GM12878 (cell line): ENCODE data around the gene PPDPF. TPM values are rescaled to one million over a fixed set of nuclear protein-coding genes. Genes with fewer than 3 reads are reported as not detected.

Source experiments
- ATAC-seq: fragments of 200-7000 bp; cut with Tn5 transposase; 3 replicates; pipeline ENCODE4 v1.9.1; 2020; ENCODE audit warnings: mild to moderate bottlenecking, moderate library complexity
- Bru-seq: library from RNA; stranded (reverse); fragments of 400-500 nt; gene quantifications from one replicate; lab custom pipeline; 2021; lab: Mats Ljungman, UMichigan
- BruChase-seq, 2 experiments: library from RNA; stranded (reverse); fragments of 400-500 nt; gene quantifications; one replicate each; lab custom pipeline; 2021; lab: Mats Ljungman, UMichigan
- BruUV-seq: library from RNA; stranded (reverse); fragments of 400-500 nt; replicated peaks from 2 replicates; lab custom pipeline; 2021; lab: Mats Ljungman, UMichigan
- CTCF ChIA-PET: fragments of 300-600 bp; sonication (Branson Sonifier 250); formaldehyde crosslinking; extraction: SDS; loops from one replicate; lab custom pipeline; 2021; ENCODE audit warnings: inconsistent platforms; lab: Yijun Ruan, JAX
- POLR2A ChIA-PET: fragments of 350-600 bp; formaldehyde crosslinking; extraction: SDS; loops from one replicate; lab custom pipeline; 2021; ENCODE audit warnings: inconsistent platforms; lab: Charles Lee
- RAD21 ChIA-PET: fragments of 300-600 bp; sonication (Branson Sonifier 250); formaldehyde crosslinking; loops from one replicate; lab custom pipeline; 2023; ENCODE audit warnings: antibody characterized with exemption; ENCODE audit not compliant: unreplicated experiment; lab: Charles Lee
- SMC1A ChIA-PET: fragments of 300-600 bp; sonication (Branson Sonifier 250); formaldehyde crosslinking; loops from one replicate; lab custom pipeline; 2023; ENCODE audit not compliant: unreplicated experiment, uncharacterized antibody; lab: Charles Lee
- DNase-seq: peaks from one replicate; pipeline ENCODE4 v3.0.0-alpha.2; 2011; ENCODE audit warnings: low read depth, low spot score
- FAIRE-seq: peaks from 3 replicates; lab custom pipeline; 2011; peaks lifted over from hg19 to GRCh38; lab: Jason Lieb, UNC
- H2AFZ ChIP-seq: 2 replicates; pipeline ENCODE4 v1.6.0; 2011; ENCODE audit warnings: low read depth, low read length, control low read depth; ENCODE audit not compliant: control insufficient read depth
- H3K27ac ChIP-seq: 2 replicates; pipeline ENCODE4 v1.5.1; 2011; ENCODE audit warnings: control low read depth; ENCODE audit not compliant: control insufficient read depth, insufficient read depth
- H3K27me3 ChIP-seq, 2 experiments: replicated peaks in 1 of 2; 2 replicates each; pipeline versions ENCODE4 v1.6.0 to v1.6.1; 2011; ENCODE audit warnings: low read length in 1 of 2; ENCODE audit not compliant: control insufficient read depth in 2 of 2, insufficient read depth in 2 of 2
- H3K36me3 ChIP-seq, 2 experiments: 2 replicates each; pipeline ENCODE4 v1.5.1; 2011; ENCODE audit warnings: low read length in 1 of 2; ENCODE audit not compliant: control insufficient read depth in 2 of 2, insufficient read depth in 2 of 2
- H3K4me1 ChIP-seq: 2 replicates; pipeline ENCODE4 v1.6.1; 2011; ENCODE audit warnings: mild to moderate bottlenecking, low read length, moderate library complexity, mixed read lengths; ENCODE audit not compliant: control insufficient read depth, insufficient read depth
- H3K4me2 ChIP-seq: 2 replicates; pipeline ENCODE4 v1.6.0; 2011; ENCODE audit warnings: control low read depth; ENCODE audit not compliant: control insufficient read depth, insufficient read depth
- H3K4me3 ChIP-seq: fragments of 200-600 bp; sonication (generic); 2 replicates; pipeline ENCODE4 v1.5.1; 2016
- H3K79me2 ChIP-seq: 2 replicates; pipeline ENCODE4 v1.6.0; 2011; ENCODE audit warnings: low read length; ENCODE audit not compliant: control insufficient read depth, insufficient read depth
- H3K9ac ChIP-seq: 2 replicates; pipeline ENCODE4 v1.8.0; 2011; ENCODE audit warnings: low read length, control low read depth, mixed read lengths; ENCODE audit not compliant: control insufficient read depth, insufficient read depth
- H3K9me3 ChIP-seq: replicated peaks from 3 replicates; pipeline ENCODE4 v1.5.1; 2011; ENCODE audit warnings: mild to moderate bottlenecking, low read length; ENCODE audit not compliant: control insufficient read depth, insufficient read depth
- H4K20me1 ChIP-seq: 2 replicates; pipeline ENCODE4 v1.6.0; 2011; ENCODE audit not compliant: control insufficient read depth, insufficient read depth
- BHLHE40 ChIP-seq, 2 experiments: fragments of 450-650 bp in 1 of 2; IDR thresholded peaks; 2 replicates each; pipeline ENCODE4 v1.6.1; 2011 to 2017; ENCODE audit warnings: low read depth in 2 of 2, borderline replicate concordance in 1 of 2, improper control_type of control experiment in 1 of 2, low read length in 1 of 2, mild to moderate bottlenecking in 1 of 2
- BRCA1 ChIP-seq: IDR thresholded peaks from 2 replicates; pipeline ENCODE4 v1.6.1; 2011; ENCODE audit warnings: low read depth, low read length, improper control_type of control experiment
- CBX3 ChIP-seq: fragments of 200-600 bp; sonication (generic); IDR thresholded peaks from 2 replicates; pipeline ENCODE4 v1.6.1; 2016; ENCODE audit warnings: low read depth, borderline replicate concordance
- CREB1 ChIP-seq: IDR thresholded peaks from 2 replicates; pipeline ENCODE4 v1.6.1; 2012; ENCODE audit warnings: low read depth, mild to moderate bottlenecking, inconsistent platforms
- CREM ChIP-seq: IDR thresholded peaks from 2 replicates; pipeline ENCODE4 v1.6.1; 2014; ENCODE audit warnings: antibody characterized with exemption, low read depth
- EGR1 ChIP-seq, 2 experiments: IDR thresholded peaks; 1 replicate in 1 of 2; 2 replicates in 1 of 2; pipeline ENCODE4 v1.6.1; 2011 to 2012; ENCODE audit warnings: low read depth in 2 of 2, low read length in 2 of 2, borderline replicate concordance in 1 of 2, mild to moderate bottlenecking in 1 of 2, moderate library complexity in 1 of 2
- HCFC1 ChIP-seq: fragments of 150-350 bp; IDR thresholded peaks from 2 replicates; pipeline ENCODE4 v1.6.1; 2014; ENCODE audit warnings: low read length
- HDAC2 ChIP-seq: fragments of 200-600 bp; sonication (generic); IDR thresholded peaks from 2 replicates; pipeline ENCODE4 v1.6.1; 2017
- IKZF1 ChIP-seq: fragments of 450-650 bp; conservative IDR thresholded peaks from 2 replicates; pipeline ENCODE4 v1.6.1; 2017; ENCODE audit warnings: antibody characterized with exemption, mild to moderate bottlenecking
- JUNB ChIP-seq: IDR thresholded peaks from 2 replicates; pipeline ENCODE4 v1.6.1; 2016; ENCODE audit warnings: antibody characterized with exemption, mild to moderate bottlenecking
- JUND ChIP-seq: IDR thresholded peaks from 2 replicates; pipeline ENCODE4 v1.6.1; 2012; ENCODE audit warnings: low read depth, mild to moderate bottlenecking, low read length, improper control_type of control experiment, moderate library complexity
- KLF5 ChIP-seq: fragments of 450-650 bp; IDR thresholded peaks from 2 replicates; pipeline ENCODE4 v1.6.1; 2014; ENCODE audit warnings: mild to moderate bottlenecking; ENCODE audit not compliant: partially characterized antibody
- LARP7 ChIP-seq: fragments of 450-650 bp; IDR thresholded peaks from 2 replicates; pipeline ENCODE4 v1.6.1; 2017; ENCODE audit warnings: mild to moderate bottlenecking
- MXI1 ChIP-seq: fragments of 150-350 bp; IDR thresholded peaks from 2 replicates; pipeline ENCODE4 v1.6.1; 2011; ENCODE audit warnings: low read depth, mild to moderate bottlenecking, inconsistent platforms, low read length, improper control_type of control experiment
- NBN ChIP-seq: fragments of 450-650 bp; IDR thresholded peaks from 2 replicates; pipeline ENCODE4 v1.6.1; 2016
- NR2F1 ChIP-seq: fragments of 450-650 bp; conservative IDR thresholded peaks from 2 replicates; pipeline ENCODE4 v1.6.1; 2017; ENCODE audit warnings: mild to moderate bottlenecking
- SREBF2 ChIP-seq: IDR thresholded peaks from 2 replicates; pipeline ENCODE4 v1.6.1; 2012; ENCODE audit warnings: mild to moderate bottlenecking, low read length
- STAT1 ChIP-seq: fragments of 450-650 bp; conservative IDR thresholded peaks from 2 replicates; pipeline ENCODE4 v1.6.1; 2014; ENCODE audit warnings: antibody characterized with exemption, mild to moderate bottlenecking
- TAF1 ChIP-seq: IDR thresholded peaks from 2 replicates; pipeline ENCODE4 v1.6.1; 2011; ENCODE audit warnings: mild to moderate bottlenecking, low read depth, low read length, borderline replicate concordance
- TCF3 ChIP-seq: IDR thresholded peaks from 2 replicates; pipeline ENCODE4 v1.6.1; 2012; ENCODE audit warnings: low read depth, mild to moderate bottlenecking, low read length, borderline replicate concordance; ENCODE audit not compliant: insufficient read depth
- ZNF207 ChIP-seq: fragments of 450-650 bp; IDR thresholded peaks from 2 replicates; pipeline ENCODE4 v1.6.1; 2014; ENCODE audit warnings: antibody characterized with exemption, mild to moderate bottlenecking, borderline replicate concordance
- ZNF24 ChIP-seq: fragments of 450-650 bp; IDR thresholded peaks from 2 replicates; pipeline ENCODE4 v1.6.1; 2017; ENCODE audit warnings: antibody characterized with exemption, mild to moderate bottlenecking
- ZNF384 ChIP-seq: IDR thresholded peaks from 2 replicates; pipeline ENCODE4 v1.6.1; 2012; ENCODE audit warnings: low read depth, mild to moderate bottlenecking, low read length, improper control_type of control experiment, borderline replicate concordance
- WGBS: methylation state at CpG from one replicate; pipeline ENCODE4 v1.1.6; 2016; ENCODE audit warnings: low lambda C conversion rate; ENCODE audit not compliant: insufficient replicate concordance, insufficient coverage; ENCODE audit errors: missing lambda C conversion rate; 5-methylcytosine and 5-hydroxymethylcytosine counted together
- in situ Hi-C: fragments of 300-500 bp; cut with MboI; formaldehyde crosslinking; loops from 9 replicates; pipeline ENCODE4 v1.14.3; 2018; ENCODE audit warnings: mixed read lengths
- intact Hi-C: fragments of 100-400 bp; cut with micrococcal nuclease; formaldehyde crosslinking; loops from one replicate; pipeline ENCODE4 v1.14.2; 2022; ENCODE audit not compliant: unreplicated experiment
- long read RNA-seq, 2 experiments: library from polyadenylated mRNA; unstranded; transcript quantifications; one replicate each; pipeline ENCODE4 v2.0.0, GENCODE V29; 2019 to 2020
- polyA minus RNA-seq, 3 experiments: library from RNA; depleted of rRNA, polyadenylated mRNA; stranded (reverse); fragments of >200 nt; gene quantifications; 2 replicates each; pipeline ENCODE4 v1.2.3, GENCODE V29; 2011
- polyA plus RNA-seq, 11 experiments: library from polyadenylated mRNA; depleted of rRNA in 4 of 11; unstranded in 6 of 11; stranded (reverse) in 5 of 11; fragments of >200 nt; fragmentation: Nextera tagmentation in 4 of 11; fragmentation: Illumina TruSeq in 1 of 11; extraction: Ambion mirVana in 4 of 11; extraction: Trizol in 1 of 11; gene quantifications; 1 replicate in 1 of 11; 2 replicates in 10 of 11; pipeline versions ENCODE4 v1.2.1 to v1.2.3, GENCODE V29; 2011 to 2016; ENCODE audit warnings: inconsistent platforms in 2 of 11, missing spikeins in 2 of 11, low read depth in 1 of 11
- total RNA-seq, 4 experiments: library from RNA; depleted of rRNA in 3 of 4; stranded (reverse); fragments of >200 nt in 3 of 4; fragmentation: Illumina TruSeq in 1 of 4; extraction: Trizol in 1 of 4; gene quantifications; 2 replicates each; pipeline versions ENCODE4 v1.2.1 to v1.2.3, GENCODE V29; 2013 to 2021

PPDPF gene, protein sequence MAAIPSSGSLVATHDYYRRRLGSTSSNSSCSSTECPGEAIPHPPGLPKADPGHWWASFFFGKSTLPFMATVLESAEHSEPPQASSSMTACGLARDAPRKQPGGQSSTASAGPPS
- 19.4 and 22.6 TPM in 2 replicates for total RNA-seq (2013; cell fraction: nucleolus; rRNA removed)
- total RNA-seq (2014; rRNA removed) (36.8 and 47.6 TPM in 2 replicates), total RNA-seq (2014; rRNA removed; fragmentation: Illumina TruSeq; extraction: Trizol) (3.2 and 5.1 TPM in 2 replicates), total RNA-seq (2021) (154 TPM in 2 replicates), polyA plus RNA-seq (2011; rRNA removed) (0.72 and 1.5 TPM in 2 replicates), polyA plus RNA-seq (2014; fragmentation: Illumina TruSeq; extraction: Trizol) (5.2 TPM in 1 of 2 replicates, not detected in the other), polyA plus RNA-seq (2014; fragmentation: Nextera tagmentation; extraction: Ambion mirVana) (1 to 10 TPM in 1 of 2 experiments, under 1 TPM in 1; 0.32 to 2.8 TPM), polyA plus RNA-seq (2014; rRNA removed) (77.6 and 87.7 TPM in 2 replicates), polyA plus RNA-seq (2016; fragmentation: Nextera tagmentation; extraction: Ambion mirVana) (10 to 100 TPM; 40.3 to 42.9 TPM), polyA minus RNA-seq (2011; rRNA and poly(A)+ RNA removed) (0.95 and 4.6 TPM in 2 replicates), Bru-seq, nascent RNA (percentile 80 among the genes with signal in this experiment), BruChase-seq, experiment 1, labeled RNA remaining after a 6-hour chase (percentile 73 among the genes with signal in this experiment), BruChase-seq, experiment 2, labeled RNA remaining after a 2-hour chase (percentile 63 among the genes with signal in this experiment)
- polyA plus RNA-seq (2011; ENCODE audit: low read depth) = 9.0 TPM
- 6.2 and 8.5 TPM in 2 replicates for polyA plus RNA-seq (2011; cell fraction: cytosol; rRNA removed)
- polyA plus RNA-seq (2011; cell fraction: nucleus; rRNA removed) = 12.2 and 16.6 TPM in 2 replicates
- polyA plus RNA-seq (2012) = 103 and 151 TPM in 2 replicates
- polyA minus RNA-seq (2011; cell fraction: cytosol; rRNA and poly(A)+ RNA removed) = 33.7 and 62.3 TPM in 2 replicates
- 11.4 and 14.4 TPM in 2 replicates for polyA minus RNA-seq (2011; cell fraction: nucleus; rRNA and poly(A)+ RNA removed)
- long read RNA-seq, experiment 1, partial matches to known transcripts = 0 of 1 reads
- long read RNA-seq, experiment 1, other reads (novel, unspliced or antisense) = 0 of 1 reads
- long read RNA-seq, experiment 2 = 0 reads

GRCh38 chr20:63520504-63520933 lies at the start of gene PPDPF:
Gene PPDPF, plus strand, starts transcription at chr20:63520765. Its CDS starts 544 bp downstream, at chr20:63521309.
- intact Hi-C loops = no loop called here
- FAIRE-seq = no peak
- peak within 1 kb of the TSS; percentile 79 for H2AFZ ChIP-seq
- ChIA-PET RAD21 (interaction anchor here (0.6 to 2.4 kb wide), 3 partner anchors 8 to 121 kb away, joined by 5 to 20 read pairs (median 6); partner anchors contain the start of gene PTK6), POLR2A (interaction anchor here (1.2 to 3.8 kb wide), 5 partner anchors 9 to 121 kb away, joined by 3 to 33 read pairs (median 6); partner anchors contain the start of gene PTK6), SMC1A (interaction anchor here (1.2 kb wide), 1 partner anchor 79 kb away, joined by 7 read pairs; no protein-coding TSS in a partner anchor), CTCF (interaction anchor here (1.1 to 2.1 kb wide), 2 partner anchors 17 to 79 kb away, joined by 5 to 6 read pairs; no protein-coding TSS in a partner anchor)
- H3K9me3 ChIP-seq = peaks cover 4% of the 10 kb centered on the region; the same call in 2 of the 3 replicates
- in situ Hi-C loops = no loop called here
- H3K4me1 ChIP-seq = peaks cover 4% of the 10 kb centered on the region
- peak within 1 kb of the TSS; percentile 80 for H3K9ac ChIP-seq
- H3K27ac ChIP-seq = peak within 1 kb of the TSS; percentile 58
- H3K4me3 ChIP-seq = peak within 1 kb of the TSS; percentile 86
- no TSS peak for BruUV-seq
- peak; percentile 90 for ATAC-seq
- H3K36me3 ChIP-seq = peaks cover 0 to 2% of the 10 kb centered on the region in 2 experiments; a peak in 1 of 4 replicates
- no peak for DNase-seq
- no peaks in the 10 kb centered on the region for H4K20me1 ChIP-seq
- peak within 1 kb of the TSS; percentile 99 for H3K4me2 ChIP-seq
- 3% methylated on average over 35 of the region's 64 CpGs for WGBS
- H3K79me2 ChIP-seq = peaks cover 8% of the 10 kb centered on the region
- H3K27me3 ChIP-seq = no peaks in the 10 kb centered on the region
- TF ChIP-seq LARP7 = peak; percentile 40; the same call in 1 of the 2 replicates
- TF ChIP-seq TAF1 = peak; percentile 80
- peak; percentile 18 to 68; a peak in 2 of 4 replicates for TF ChIP-seq BHLHE40 (IDR thresholded peaks at IDR 0.05; ENCODE audit: borderline replicate concordance in 1 of 2, low read depth in 2 of 2, low read length in 1 of 2)
- TF ChIP-seq TCF3 = 0 out of 2 replicates have a peak, but pooled peaks have one; percentile 52
- TF ChIP-seq ZNF24 = no peak
- no peak for TF ChIP-seq ZNF384
- TF ChIP-seq NBN = no peak
- TF ChIP-seq CREM = 0 out of 2 replicates have a peak, but pooled peaks have one; percentile 16
- peak; percentile 72; the same call in 1 of the 2 replicates for TF ChIP-seq MXI1
- no peak for TF ChIP-seq HDAC2
- TF ChIP-seq JUNB = no peak
- TF ChIP-seq IKZF1 = peak; percentile 10; the same call in 1 of the 2 replicates
- no peak; the same call in 1 of the 2 replicates for TF ChIP-seq JUND
- TF ChIP-seq CBX3 = no peak
- TF ChIP-seq NR2F1 = peak; percentile 0; the same call in 1 of the 2 replicates
- no peak for TF ChIP-seq ZNF207
- TF ChIP-seq SREBF2 = no peak
- no peak for TF ChIP-seq STAT1
- TF ChIP-seq BRCA1 = no peak
- 0 out of 3 replicates have a peak, but pooled peaks of 1 of the 2 experiments have one; percentile 18 for TF ChIP-seq EGR1 (IDR thresholded peaks at IDR 0.05; ENCODE audit: borderline replicate concordance in 1 of 2, low read depth in 2 of 2, low read length in 2 of 2)
- peak; percentile 59; the same call in 1 of the 2 replicates for TF ChIP-seq CREB1
- no peak for TF ChIP-seq KLF5
- TF ChIP-seq HCFC1 = no peak
